GM18498 (cell line): ENCODE results near the gene TBCD.

ENCODE experiments used
- ATAC-seq: cut with Tn5 transposase; IDR thresholded peaks from one replicate; pipeline ENCODE4 v1.9.1; 2021; ENCODE audit warnings: mild to moderate bottlenecking, moderate library complexity; ENCODE audit not compliant: unreplicated experiment

The TBCD gene

GRCh38 chr17:82932518-82933310 lies 180.8 kb downstream of the TBCD start:
- no peak for ATAC-seq

- no peak for ATAC-seq
These were observed 182.0 kb downstream of the TBCD start for GRCh38 chr17:82933911-82934310.

GRCh38 chr17:82935966-82936767 lies 184.3 kb downstream of the TBCD start:
- ATAC-seq, result no peak

GRCh38 chr17:82936768-82937171 lies 184.9 kb downstream of the TBCD start:
- ATAC-seq, result no peak

- no peak for ATAC-seq
These were observed 185.8 kb downstream of the TBCD start for GRCh38 chr17:82937411-82938371.

GRCh38 chr17:82938486-82938872 lies 186.6 kb downstream of the TBCD start:
- no peak for ATAC-seq

GRCh38 chr17:82938873-82939620 lies 187.2 kb downstream of the TBCD start:
- no peak for ATAC-seq

GRCh38 chr17:82939621-82940135 lies 187.8 kb downstream of the TBCD start:
- ATAC-seq, result no peak

- no peak for ATAC-seq
These were observed 188.6 kb downstream of the TBCD start for GRCh38 chr17:82940226-82941020.

- ATAC-seq, result no peak
These were observed 189.4 kb downstream of the TBCD start for GRCh38 chr17:82941021-82942001.

GRCh38 chr17:82942166-82943130 lies 190.6 kb downstream of the TBCD start:
- ATAC-seq, result no peak

- no peak for ATAC-seq
These were observed 191.5 kb downstream of the TBCD start for GRCh38 chr17:82943339-82943738.

GRCh38 chr17:82943751-82944150 lies 191.9 kb downstream of the TBCD start:
- no peak for ATAC-seq

GRCh38 chr17:82944990-82945389 lies 193.1 kb downstream of the TBCD start:
- ATAC-seq, result no peak

- no peak for ATAC-seq
These were observed 194.2 kb downstream of the TBCD start for GRCh38 chr17:82946081-82946480.

GRCh38 chr17:82947051-82947991 lies 195.5 kb downstream of the TBCD start:
- ATAC-seq, result no peak
